WTC11 (cell line): ENCODE data around the gene MLXIPL. TPM values are rescaled to one million over a fixed set of nuclear protein-coding genes. Genes with fewer than 3 reads are reported as not detected.

Experiments
- ATAC-seq: fragments of 200-7000 bp; cut with Tn5 transposase; 2 replicates; pipeline ENCODE4 v1.10.0; 2021; ENCODE audit warnings: mild to moderate bottlenecking, moderate library complexity
- CTCF ChIA-PET: fragments of 300-600 bp; sonication (Branson Sonifier 250); formaldehyde crosslinking; loops from one replicate; lab custom pipeline; 2021; ENCODE audit warnings: antibody characterized with exemption; lab: Charles Lee
- POLR2A ChIA-PET: fragments of 350-600 bp; sonication (Branson Sonifier 250); formaldehyde crosslinking; loops from one replicate; lab custom pipeline; 2021; ENCODE audit warnings: antibody characterized with exemption; lab: Charles Lee
- DNase-seq: peaks from one replicate; pipeline ENCODE4 v3.0.0; 2021; ENCODE audit warnings: low spot score
- H3K27ac Mint-ChIP-seq: 2 replicates; pipeline ENCODE4 v1.8.0; 2021; ENCODE audit warnings: mixed read lengths
- H3K27me3 Mint-ChIP-seq: 2 replicates; pipeline ENCODE4 v1.8.0; 2021; ENCODE audit warnings: low read depth, mild to moderate bottlenecking, moderate library complexity, mixed read lengths
- H3K36me3 Mint-ChIP-seq: 2 replicates; pipeline ENCODE4 v1.8.0; 2021; ENCODE audit warnings: mixed read lengths
- H3K4me1 Mint-ChIP-seq: 2 replicates; pipeline ENCODE4 v1.8.0; 2022; ENCODE audit warnings: mixed read lengths
- H3K4me3 Mint-ChIP-seq: 2 replicates; pipeline ENCODE4 v1.8.0; 2021; ENCODE audit warnings: mild to moderate bottlenecking, moderate library complexity, mixed read lengths
- H3K9me3 Mint-ChIP-seq: 2 replicates; pipeline ENCODE4 v1.8.0; 2021; ENCODE audit warnings: mixed read lengths
- CBFB ChIP-seq: sonication (generic); formaldehyde crosslinking; IDR thresholded peaks from 2 replicates; pipeline ENCODE4 v1.8.1; 2022; ENCODE audit warnings: mild to moderate bottlenecking, low read depth, missing genetic modification reagents
- ELF4 ChIP-seq: sonication (generic); formaldehyde crosslinking; IDR thresholded peaks from 2 replicates; pipeline ENCODE4 v1.8.1; 2022; ENCODE audit warnings: low read depth, mild to moderate bottlenecking, moderate library complexity, missing genetic modification reagents
- FOXP1 ChIP-seq: sonication (generic); formaldehyde crosslinking; IDR thresholded peaks from 2 replicates; pipeline ENCODE4 v1.8.0; 2022; ENCODE audit warnings: missing genetic modification reagents, mild to moderate bottlenecking, moderate library complexity, borderline replicate concordance
- GABPB1 ChIP-seq: sonication (generic); formaldehyde crosslinking; IDR thresholded peaks from 2 replicates; pipeline ENCODE4 v1.8.1; 2023; ENCODE audit warnings: mild to moderate bottlenecking, missing genetic modification reagents
- GTF2I ChIP-seq: fragments of 250-450 bp; sonication (Bioruptor Pico); conservative IDR thresholded peaks from 2 replicates; pipeline ENCODE4 v1.4.0; 2021; ENCODE audit warnings: mild to moderate bottlenecking
- IRF2 ChIP-seq: sonication (generic); formaldehyde crosslinking; IDR thresholded peaks from 2 replicates; pipeline ENCODE4 v1.8.0; 2022; ENCODE audit warnings: low read depth, missing genetic modification reagents, borderline replicate concordance
- KAT7 ChIP-seq: sonication (generic); formaldehyde crosslinking; IDR thresholded peaks from 2 replicates; pipeline ENCODE4 v1.8.1; 2023; ENCODE audit warnings: missing genetic modification reagents, mild to moderate bottlenecking, borderline replicate concordance
- MYBL2 ChIP-seq: sonication (generic); formaldehyde crosslinking; IDR thresholded peaks from 2 replicates; pipeline ENCODE4 v1.8.1; 2023; ENCODE audit warnings: mild to moderate bottlenecking, moderate library complexity, missing genetic modification reagents
- NFE2L1 ChIP-seq: sonication (generic); formaldehyde crosslinking; IDR thresholded peaks from 2 replicates; pipeline ENCODE4 v1.8.1; 2023; ENCODE audit warnings: missing genetic modification reagents
- NR2C2 ChIP-seq: sonication (generic); formaldehyde crosslinking; IDR thresholded peaks from 2 replicates; pipeline ENCODE4 v1.8.0; 2022; ENCODE audit warnings: mild to moderate bottlenecking, missing genetic modification reagents
- TP53 ChIP-seq: sonication (generic); formaldehyde crosslinking; IDR thresholded peaks from 2 replicates; pipeline ENCODE4 v1.8.1; 2023; ENCODE audit warnings: mild to moderate bottlenecking, missing genetic modification reagents
- ZNF121 ChIP-seq: sonication (generic); formaldehyde crosslinking; IDR thresholded peaks from 2 replicates; pipeline ENCODE4 v1.8.0; 2023; ENCODE audit warnings: missing genetic modification reagents
- ZNF138 ChIP-seq: sonication (generic); formaldehyde crosslinking; conservative IDR thresholded peaks from 2 replicates; pipeline ENCODE4 v1.8.1; 2022; ENCODE audit warnings: mild to moderate bottlenecking, moderate library complexity, missing genetic modification reagents
- ZNF317 ChIP-seq: sonication (generic); formaldehyde crosslinking; IDR thresholded peaks from 2 replicates; pipeline ENCODE4 v1.8.1; 2023; ENCODE audit warnings: low read depth, mild to moderate bottlenecking, moderate library complexity, missing genetic modification reagents, borderline replicate concordance
- ZNF396 ChIP-seq: fragments of 250-450 bp; sonication (Bioruptor Pico); IDR thresholded peaks from 2 replicates; pipeline ENCODE4 v1.8.0; 2021; ENCODE audit warnings: mild to moderate bottlenecking, moderate library complexity, borderline replicate concordance
- total RNA-seq: library from RNA; stranded (reverse); gene quantifications from 3 replicates; pipeline ENCODE4 v1.2.3, GENCODE V29; 2021
- TF ChIP-seq, protein P1 (sequence below): sonication (generic); formaldehyde crosslinking; IDR thresholded peaks from 2 replicates; pipeline ENCODE4 v1.8.0; 2022; ENCODE audit warnings: missing genetic modification reagents
- TF ChIP-seq, protein P2 (sequence below): fragments of 200-600 bp; IDR thresholded peaks from 2 replicates; pipeline ENCODE4 v1.8.0; 2022; ENCODE audit warnings: antibody characterized with exemption

MLXIPL gene
- total RNA-seq, 1 experiment from 2014 or later = 20.4 TPM

DNA sequence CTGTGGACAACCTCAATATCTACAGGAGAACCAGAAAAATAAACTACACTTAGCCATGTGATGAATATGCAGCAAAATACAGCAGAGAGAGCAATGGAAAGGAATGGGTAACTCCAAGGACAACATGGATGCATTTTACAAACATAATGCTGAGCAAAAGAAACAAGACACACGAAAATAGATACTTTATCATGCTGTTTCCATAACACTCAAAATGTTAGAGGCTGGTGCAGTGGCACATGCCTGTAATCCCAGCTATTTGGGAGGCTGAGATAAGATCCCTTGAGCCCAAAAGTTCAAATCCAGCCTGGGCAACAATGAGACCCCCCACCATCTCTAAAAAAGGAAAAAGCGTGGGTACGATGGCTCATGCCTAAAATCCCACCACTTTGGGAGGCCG, 75.1 kb downstream of the MLXIPL start (continued):
- TF ChIP-seq IRF2 (CRISPR knock-in tag) (no peak), FOXP1 (CRISPR knock-in tag) (no peak), GTF2I (no peak), KAT7 (CRISPR knock-in tag) (no peak), GABPB1 (CRISPR knock-in tag) (no peak), CBFB (CRISPR knock-in tag) (no peak)
- TF ChIP-seq, protein P1, sequence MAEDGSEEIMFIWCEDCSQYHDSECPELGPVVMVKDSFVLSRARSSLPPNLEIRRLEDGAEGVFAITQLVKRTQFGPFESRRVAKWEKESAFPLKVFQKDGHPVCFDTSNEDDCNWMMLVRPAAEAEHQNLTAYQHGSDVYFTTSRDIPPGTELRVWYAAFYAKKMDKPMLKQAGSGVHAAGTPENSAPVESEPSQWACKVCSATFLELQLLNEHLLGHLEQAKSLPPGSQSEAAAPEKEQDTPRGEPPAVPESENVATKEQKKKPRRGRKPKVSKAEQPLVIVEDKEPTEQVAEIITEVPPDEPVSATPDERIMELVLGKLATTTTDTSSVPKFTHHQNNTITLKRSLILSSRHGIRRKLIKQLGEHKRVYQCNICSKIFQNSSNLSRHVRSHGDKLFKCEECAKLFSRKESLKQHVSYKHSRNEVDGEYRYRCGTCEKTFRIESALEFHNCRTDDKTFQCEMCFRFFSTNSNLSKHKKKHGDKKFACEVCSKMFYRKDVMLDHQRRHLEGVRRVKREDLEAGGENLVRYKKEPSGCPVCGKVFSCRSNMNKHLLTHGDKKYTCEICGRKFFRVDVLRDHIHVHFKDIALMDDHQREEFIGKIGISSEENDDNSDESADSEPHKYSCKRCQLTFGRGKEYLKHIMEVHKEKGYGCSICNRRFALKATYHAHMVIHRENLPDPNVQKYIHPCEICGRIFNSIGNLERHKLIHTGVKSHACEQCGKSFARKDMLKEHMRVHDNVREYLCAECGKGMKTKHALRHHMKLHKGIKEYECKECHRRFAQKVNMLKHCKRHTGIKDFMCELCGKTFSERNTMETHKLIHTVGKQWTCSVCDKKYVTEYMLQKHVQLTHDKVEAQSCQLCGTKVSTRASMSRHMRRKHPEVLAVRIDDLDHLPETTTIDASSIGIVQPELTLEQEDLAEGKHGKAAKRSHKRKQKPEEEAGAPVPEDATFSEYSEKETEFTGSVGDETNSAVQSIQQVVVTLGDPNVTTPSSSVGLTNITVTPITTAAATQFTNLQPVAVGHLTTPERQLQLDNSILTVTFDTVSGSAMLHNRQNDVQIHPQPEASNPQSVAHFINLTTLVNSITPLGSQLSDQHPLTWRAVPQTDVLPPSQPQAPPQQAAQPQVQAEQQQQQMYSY (CRISPR knock-in tag) = no peak
- TF ChIP-seq, protein P2, sequence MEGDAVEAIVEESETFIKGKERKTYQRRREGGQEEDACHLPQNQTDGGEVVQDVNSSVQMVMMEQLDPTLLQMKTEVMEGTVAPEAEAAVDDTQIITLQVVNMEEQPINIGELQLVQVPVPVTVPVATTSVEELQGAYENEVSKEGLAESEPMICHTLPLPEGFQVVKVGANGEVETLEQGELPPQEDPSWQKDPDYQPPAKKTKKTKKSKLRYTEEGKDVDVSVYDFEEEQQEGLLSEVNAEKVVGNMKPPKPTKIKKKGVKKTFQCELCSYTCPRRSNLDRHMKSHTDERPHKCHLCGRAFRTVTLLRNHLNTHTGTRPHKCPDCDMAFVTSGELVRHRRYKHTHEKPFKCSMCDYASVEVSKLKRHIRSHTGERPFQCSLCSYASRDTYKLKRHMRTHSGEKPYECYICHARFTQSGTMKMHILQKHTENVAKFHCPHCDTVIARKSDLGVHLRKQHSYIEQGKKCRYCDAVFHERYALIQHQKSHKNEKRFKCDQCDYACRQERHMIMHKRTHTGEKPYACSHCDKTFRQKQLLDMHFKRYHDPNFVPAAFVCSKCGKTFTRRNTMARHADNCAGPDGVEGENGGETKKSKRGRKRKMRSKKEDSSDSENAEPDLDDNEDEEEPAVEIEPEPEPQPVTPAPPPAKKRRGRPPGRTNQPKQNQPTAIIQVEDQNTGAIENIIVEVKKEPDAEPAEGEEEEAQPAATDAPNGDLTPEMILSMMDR = no peak

DNA sequence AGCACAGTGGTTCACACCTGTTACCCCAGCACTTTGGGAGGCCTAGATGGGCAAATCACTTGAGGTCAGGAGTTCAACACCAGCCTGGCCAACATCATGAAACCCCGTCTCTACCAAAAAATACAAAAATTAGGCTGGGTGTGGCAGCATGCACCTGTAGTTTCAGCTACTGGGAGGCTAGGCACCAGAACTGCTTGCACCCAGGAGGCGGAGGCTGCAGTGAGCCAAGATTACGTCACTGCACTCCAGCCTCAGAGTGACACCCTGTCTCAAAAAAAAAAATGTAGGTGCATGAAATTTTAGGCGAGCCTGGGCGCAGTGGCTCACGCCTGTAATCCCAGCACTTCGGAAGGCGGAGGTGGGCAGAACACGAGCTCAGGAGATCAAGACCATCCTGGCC, 76.5 kb downstream of the MLXIPL start:
- POLR2A ChIA-PET = no interaction called here
- DNase-seq = no peak
- no peaks in the 10 kb centered on the region for H3K4me1 Mint-ChIP-seq
- no peaks in the 10 kb centered on the region for H3K9me3 Mint-ChIP-seq
- no peak for ATAC-seq
- no peaks in the 10 kb centered on the region for H3K27me3 Mint-ChIP-seq
- H3K4me3 Mint-ChIP-seq = no peak overlapping the region
- CTCF ChIA-PET = interaction anchor here (1.5 kb wide), 1 partner anchor 178 kb away, joined by 4 read pairs; no protein-coding TSS in a partner anchor
- H3K36me3 Mint-ChIP-seq = peaks cover 16% of the 10 kb centered on the region
- TF ChIP-seq MYBL2 (no peak), ZNF396 (CRISPR knock-in tag) (no peak), NFE2L1 (no peak), ZNF317 (CRISPR knock-in tag) (no peak), NR2C2 (no peak), ZNF138 (CRISPR knock-in tag) (no peak), ELF4 (CRISPR knock-in tag) (no peak)
- H3K27ac Mint-ChIP-seq = no peak overlapping the region

DNA sequence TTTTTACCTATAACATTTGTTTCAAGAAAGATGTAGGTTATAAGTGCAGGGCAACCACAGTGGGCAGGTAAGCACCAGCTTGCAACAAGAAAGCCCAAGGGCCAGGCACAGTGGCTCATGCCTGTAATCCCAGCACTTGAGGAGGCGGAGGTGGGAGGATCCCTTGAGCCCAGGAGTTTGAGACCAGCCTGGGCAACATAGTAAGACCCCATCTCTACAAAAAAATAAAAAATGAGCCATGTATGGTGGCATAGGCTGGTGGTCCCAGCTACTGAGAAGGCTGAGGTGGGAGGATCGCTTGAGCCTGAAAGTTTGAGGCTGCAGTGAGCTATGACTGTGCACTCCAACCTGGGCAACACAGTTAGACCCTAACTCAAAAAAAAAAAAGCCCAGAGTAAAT, 79.6 kb downstream of the MLXIPL start:
- no peak for ATAC-seq
- POLR2A ChIA-PET = no interaction called here
- H3K27ac Mint-ChIP-seq = no peak overlapping the region

More for the DNA sequence above, 79.6 kb downstream of the MLXIPL start:
- H3K4me1 Mint-ChIP-seq = no peaks in the 10 kb centered on the region
- TF ChIP-seq ZNF121 (peak; percentile 86), TP53 (CRISPR knock-in tag) (no peak), GTF2I (0 out of 2 replicates have a peak, but pooled peaks have one; percentile 7)
- H3K36me3 Mint-ChIP-seq = peaks cover 20% of the 10 kb centered on the region
- H3K4me3 Mint-ChIP-seq = no peak overlapping the region
- DNase-seq = no peak
- no peaks in the 10 kb centered on the region for H3K27me3 Mint-ChIP-seq
- no peaks in the 10 kb centered on the region for H3K9me3 Mint-ChIP-seq
- CTCF ChIA-PET = no interaction called here

Other genes starting within 250 kb of the MLXIPL start
- 4.0 to 5.2 TPM (median 4.5 TPM) in 3 replicates for gene FZD9, start 190.7 kb downstream of the MLXIPL start, total RNA-seq
- gene BAZ1B, start 102.2 kb downstream of the MLXIPL start, total RNA-seq = 64.9 to 66.5 TPM (median 66.3 TPM) in 3 replicates
- gene BCL7B, start 66.8 kb downstream of the MLXIPL start, total RNA-seq = 26.0 to 28.5 TPM (median 27.7 TPM) in 3 replicates
- gene TBL2, start 45.9 kb downstream of the MLXIPL start, total RNA-seq = 28.6 to 32.3 TPM (median 29.0 TPM) in 3 replicates
- gene VPS37D, start 43.3 kb upstream of the MLXIPL start, total RNA-seq = 5.7 to 7.5 TPM (median 5.8 TPM) in 3 replicates
- 6.8 to 7.1 TPM (median 6.8 TPM) in 3 replicates for gene DNAJC30, start 58.9 kb upstream of the MLXIPL start, total RNA-seq
- gene BUD23, start 59.1 kb upstream of the MLXIPL start, total RNA-seq = 80.5 to 91.9 TPM (median 84.4 TPM) in 3 replicates
- gene STX1A, start 95.1 kb upstream of the MLXIPL start, total RNA-seq = 17.7 to 20.4 TPM (median 18.5 TPM) in 3 replicates
- gene ABHD11, start 114.3 kb upstream of the MLXIPL start, total RNA-seq = 23.8 to 27.6 TPM (median 26.5 TPM) in 3 replicates
- gene CLDN3, start 145.7 kb upstream of the MLXIPL start, total RNA-seq = 20.7 to 35.1 TPM (median 34.8 TPM) in 3 replicates
- 32.0 to 54.3 TPM (median 52.5 TPM) in 3 replicates for gene CLDN4, start 206.5 kb upstream of the MLXIPL start, total RNA-seq
- gene METTL27, start 218.0 kb upstream of the MLXIPL start, total RNA-seq = 4.3 to 7.7 TPM (median 6.6 TPM) in 3 replicates
- 0.28 TPM in 1 of 3 replicates, not detected in the others for gene TMEM270, start 236.6 kb upstream of the MLXIPL start, total RNA-seq